Hepatocyte (in vitro differentiated cells): ENCODE measurements around the gene CDC45. TPM values are rescaled to one million over a fixed set of nuclear protein-coding genes. Genes with fewer than 3 reads are reported as not detected.

Source experiments
- DNase-seq: peaks from one replicate; pipeline ENCODE4 v3.0.0-alpha.2; 2016; ENCODE audit warnings: low spot score
- H2AFZ ChIP-seq: fragments of 200-600 bp; sonication (generic); 2 replicates; pipeline ENCODE4 v1.6.0; 2016; ENCODE audit warnings: antibody characterized with exemption, mild to moderate bottlenecking
- H3K27ac ChIP-seq: fragments of 200-600 bp; sonication (generic); 2 replicates; pipeline ENCODE4 v1.5.1; 2016; ENCODE audit warnings: mild to moderate bottlenecking
- H3K27me3 ChIP-seq: fragments of 200-600 bp; sonication (generic); 2 replicates; pipeline ENCODE4 v1.6.1; 2016
- H3K36me3 ChIP-seq: fragments of 200-600 bp; sonication (generic); replicated peaks from 2 replicates; pipeline ENCODE4 v1.5.1; 2016; ENCODE audit warnings: low read depth; ENCODE audit not compliant: insufficient read depth
- H3K4me1 ChIP-seq: fragments of 200-600 bp; sonication (generic); 2 replicates; pipeline ENCODE4 v1.5.1; 2016; ENCODE audit warnings: mild to moderate bottlenecking, moderate library complexity; ENCODE audit not compliant: insufficient read depth
- H3K4me2 ChIP-seq: fragments of 200-600 bp; sonication (generic); 2 replicates; pipeline ENCODE4 v1.6.0; 2016
- H3K4me3 ChIP-seq: fragments of 200-600 bp; sonication (generic); 2 replicates; pipeline ENCODE4 v1.5.1; 2016; ENCODE audit warnings: mild to moderate bottlenecking
- H3K79me2 ChIP-seq: fragments of 200-600 bp; sonication (generic); 2 replicates; pipeline ENCODE4 v1.6.0; 2017; ENCODE audit warnings: mild to moderate bottlenecking
- H3K9me2 ChIP-seq: fragments of 200-600 bp; sonication (generic); replicated peaks from 2 replicates; pipeline ENCODE4 v1.6.0; 2017; ENCODE audit warnings: mild to moderate bottlenecking; ENCODE audit not compliant: insufficient read depth
- H3K9me3 ChIP-seq: fragments of 200-600 bp; sonication (generic); 2 replicates; pipeline ENCODE4 v1.5.1; 2016; ENCODE audit warnings: low read depth, mild to moderate bottlenecking
- H4K20me1 ChIP-seq: fragments of 200-600 bp; sonication (generic); 2 replicates; pipeline ENCODE4 v1.6.0; 2016; ENCODE audit warnings: mild to moderate bottlenecking; ENCODE audit not compliant: insufficient read depth, poor library complexity, severe bottlenecking
- CTCF ChIP-seq: fragments of 200-600 bp; sonication (generic); IDR thresholded peaks from 2 replicates; pipeline ENCODE4 v1.5.1; 2016; ENCODE audit warnings: antibody characterized with exemption, mild to moderate bottlenecking; ENCODE audit not compliant: poor library complexity
- EZH2 ChIP-seq: fragments of 200-600 bp; sonication (generic); IDR thresholded peaks from 2 replicates; pipeline ENCODE4 v1.6.1; 2016; ENCODE audit warnings: antibody characterized with exemption, mild to moderate bottlenecking, borderline replicate concordance
- EZH2phosphoT487 ChIP-seq: fragments of 200-600 bp; sonication (generic); IDR thresholded peaks from one replicate; pipeline ENCODE4 v1.6.1; 2018; ENCODE audit warnings: antibody characterized with exemption, mild to moderate bottlenecking, low read depth, moderate library complexity; ENCODE audit not compliant: unreplicated experiment, severe bottlenecking
- WGBS: methylation state at CpG from one replicate; pipeline ENCODE4 v1.1.6; 2016; ENCODE audit warnings: low lambda C conversion rate; ENCODE audit errors: missing lambda C conversion rate; 5-methylcytosine and 5-hydroxymethylcytosine counted together
- polyA plus RNA-seq: library from polyadenylated mRNA; unstranded; fragments of >200 nt; fragmentation: Nextera tagmentation; extraction: Ambion mirVana; gene quantifications from 2 replicates; pipeline ENCODE4 v1.2.1, GENCODE V29; 2016
- total RNA-seq: library from RNA; depleted of rRNA; stranded (reverse); fragments of >200 nt; gene quantifications from 2 replicates; pipeline ENCODE4 v1.2.3, GENCODE V29; 2014

CDC45 gene
- total and polyA plus RNA-seq, 2 experiments from 2014 or later, result 3.5 to 6.5 TPM

GRCh38 chr22:19533049-19533626 is 53.4 kb downstream of the CDC45 start:
- no peaks in the 10 kb centered on the region for H3K9me2 ChIP-seq
- no peak overlapping the region for H3K27ac ChIP-seq
- H4K20me1 ChIP-seq, result no peaks in the 10 kb centered on the region
- TF ChIP-seq EZH2 (no peak), CTCF (no peak), EZH2phosphoT487 (no peak)
- no peaks in the 10 kb centered on the region for H3K9me3 ChIP-seq
- no peak overlapping the region for H3K4me2 ChIP-seq
- H3K27me3 ChIP-seq, result peaks cover 3% of the 10 kb centered on the region
- H3K79me2 ChIP-seq, result no peaks in the 10 kb centered on the region
- 94% methylated on average over 8 of the region's 8 CpGs for WGBS
- no peaks in the 10 kb centered on the region for H3K36me3 ChIP-seq
- no peak for DNase-seq
- H3K4me1 ChIP-seq, result no peaks in the 10 kb centered on the region
- H2AFZ ChIP-seq, result no peak overlapping the region
- no peak overlapping the region for H3K4me3 ChIP-seq

GRCh38 chr22:19533857-19534256 is 54.1 kb downstream of the CDC45 start:
- Histone ChIP-seq H3K4me2 (no peak overlapping the region), H3K9me2 (no peaks in the 10 kb centered on the region), H3K36me3 (no peaks in the 10 kb centered on the region), H2AFZ (no peak overlapping the region), H3K79me2 (no peaks in the 10 kb centered on the region), H3K27me3 (peaks cover 3% of the 10 kb centered on the region), H3K9me3 (no peaks in the 10 kb centered on the region), H3K27ac (no peak overlapping the region), H4K20me1 (no peaks in the 10 kb centered on the region), H3K4me3 (no peak overlapping the region), H3K4me1 (no peaks in the 10 kb centered on the region)
- no peak for DNase-seq
- TF ChIP-seq EZH2, result no peak
- TF ChIP-seq EZH2phosphoT487, result no peak
- TF ChIP-seq CTCF, result no peak

- Histone ChIP-seq H3K4me3 (no peak overlapping the region), H3K9me3 (no peaks in the 10 kb centered on the region), H3K27me3 (peaks cover 3% of the 10 kb centered on the region), H3K27ac (no peak overlapping the region), H2AFZ (no peak overlapping the region), H4K20me1 (no peaks in the 10 kb centered on the region), H3K79me2 (no peaks in the 10 kb centered on the region), H3K36me3 (no peaks in the 10 kb centered on the region), H3K4me1 (no peaks in the 10 kb centered on the region), H3K9me2 (no peaks in the 10 kb centered on the region), H3K4me2 (no peak overlapping the region)
- TF ChIP-seq CTCF, result no peak
- no peak for TF ChIP-seq EZH2phosphoT487
- no peak for TF ChIP-seq EZH2
- WGBS, result 61% methylated on average over 3 of the region's 3 CpGs
- DNase-seq, result no peak
Measured at GRCh38 chr22:19535001-19535400, 55.3 kb downstream of the CDC45 start.

- Histone ChIP-seq H3K27me3 (no peaks in the 10 kb centered on the region), H3K79me2 (no peaks in the 10 kb centered on the region), H3K27ac (no peak overlapping the region), H2AFZ (no peak overlapping the region), H4K20me1 (no peaks in the 10 kb centered on the region), H3K4me2 (no peak overlapping the region), H3K4me3 (no peak overlapping the region), H3K36me3 (no peaks in the 10 kb centered on the region), H3K4me1 (no peaks in the 10 kb centered on the region), H3K9me3 (no peaks in the 10 kb centered on the region), H3K9me2 (no peaks in the 10 kb centered on the region)
- 90% methylated on average over 9 of the region's 9 CpGs for WGBS
- no peak for TF ChIP-seq EZH2phosphoT487
- TF ChIP-seq EZH2, result no peak
- TF ChIP-seq CTCF, result no peak
- no peak for DNase-seq
Measured at GRCh38 chr22:19536564-19536963, 56.8 kb downstream of the CDC45 start.
